SK-N-SH (cell line): Measurements from ENCODE around the gene METTL24. TPM values are rescaled to one million over a fixed set of nuclear protein-coding genes. Genes with fewer than 3 reads are reported as not detected.

Source experiments
- CTCF ChIA-PET: fragments of 300-600, 350-600 bp; formaldehyde crosslinking; extraction: SDS; loops from one replicate; lab custom pipeline; 2021; lab: Yijun Ruan, JAX
- POLR2A ChIA-PET: fragments of 350-600 bp; sonication (Branson Sonifier 250); formaldehyde crosslinking; extraction: SDS; loops from one replicate; lab custom pipeline; 2020; ENCODE audit warnings: antibody characterized with exemption, inconsistent platforms; lab: Yijun Ruan, JAX
- DNase-seq: peaks from one replicate; pipeline ENCODE4 v3.0.0; 2012
- H2AFZ ChIP-seq: fragments of 200-600 bp; sonication (generic); 2 replicates; pipeline ENCODE4 v1.8.1; 2016; ENCODE audit warnings: antibody characterized with exemption, mild to moderate bottlenecking, low read depth
- H3F3A ChIP-seq: fragments of 200-600 bp; sonication (generic); replicated peaks from 2 replicates; pipeline ENCODE3; 2016; ENCODE audit warnings: antibody characterized with exemption, mild to moderate bottlenecking; ENCODE audit not compliant: insufficient read depth
- H3K27ac ChIP-seq, 2 experiments: fragments of 200-500 bp in 1 of 2; fragments of 200-600 bp in 1 of 2; sonication (Bioruptor generic) in 1 of 2; sonication (generic), shearing (Covaris generic) in 1 of 2; 2 replicates each; pipeline versions ENCODE4 v1.5.1 to v1.6.1; 2014 to 2016; ENCODE audit warnings: low read depth in 2 of 2, inconsistent platforms in 1 of 2, low read length in 1 of 2, mild to moderate bottlenecking in 1 of 2, mixed read lengths in 1 of 2
- H3K27me3 ChIP-seq: fragments of 200-600 bp; sonication (generic), shearing (Covaris generic); 2 replicates; pipeline ENCODE4 v1.6.1; 2016; ENCODE audit warnings: mixed run types; ENCODE audit not compliant: insufficient read depth
- H3K36me3 ChIP-seq, 2 experiments: fragments of 200-500 bp in 1 of 2; fragments of 200-600 bp in 1 of 2; sonication (Bioruptor generic) in 1 of 2; sonication (generic) in 1 of 2; replicated peaks in 1 of 2; 2 replicates each; pipeline versions ENCODE3 to v1.5.1; 2014 to 2016; ENCODE audit warnings: low read length in 1 of 2, mild to moderate bottlenecking in 1 of 2; ENCODE audit not compliant: insufficient read depth in 2 of 2, control insufficient read depth in 1 of 2
- H3K4me1 ChIP-seq, 2 experiments: fragments of 200-500 bp in 1 of 2; fragments of 200-600 bp in 1 of 2; sonication (Bioruptor generic) in 1 of 2; sonication (generic), shearing (Covaris generic) in 1 of 2; 2 replicates each; pipeline versions ENCODE4 v1.5.1 to v1.6.1; 2014 to 2016; ENCODE audit warnings: low read depth in 1 of 2, low read length in 1 of 2, mixed run types in 1 of 2; ENCODE audit not compliant: insufficient read depth in 2 of 2, control insufficient read depth in 1 of 2
- H3K4me2 ChIP-seq: fragments of 200-600 bp; sonication (generic), shearing (Covaris generic); 2 replicates; pipeline ENCODE4 v1.6.1; 2017; ENCODE audit warnings: mixed run types
- H3K4me3 ChIP-seq, 2 experiments: fragments of 200-500 bp in 1 of 2; fragments of 200-600 bp in 1 of 2; sonication (Bioruptor generic) in 1 of 2; sonication (generic), shearing (Covaris generic) in 1 of 2; 2 replicates each; pipeline versions ENCODE4 v1.5.1 to v1.8.1; 2014 to 2016; ENCODE audit warnings: low read depth in 2 of 2, inconsistent platforms in 1 of 2, low read length in 1 of 2, mild to moderate bottlenecking in 1 of 2, mixed read lengths in 1 of 2, moderate library complexity in 1 of 2
- H3K79me2 ChIP-seq: fragments of 200-600 bp; sonication (generic); 2 replicates; pipeline ENCODE4 v1.8.1; 2017; ENCODE audit warnings: mild to moderate bottlenecking; ENCODE audit not compliant: insufficient read depth
- H3K9ac ChIP-seq: fragments of 200-600 bp; sonication (generic); 2 replicates; pipeline ENCODE4 v1.6.1; 2017; ENCODE audit warnings: mixed run types
- H3K9me2 ChIP-seq: fragments of 200-600 bp; sonication (generic); 2 replicates; pipeline ENCODE4 v1.6.1; 2017; ENCODE audit warnings: mixed run types
- H3K9me3 ChIP-seq: fragments of 200-600 bp; sonication (generic); 2 replicates; pipeline ENCODE4 v1.6.1; 2017; ENCODE audit warnings: mixed run types, mild to moderate bottlenecking, moderate library complexity
- H4K20me1 ChIP-seq: fragments of 200-600 bp; sonication (generic); 2 replicates; pipeline ENCODE4 v1.6.1; 2017; ENCODE audit warnings: mild to moderate bottlenecking, mixed run types; ENCODE audit not compliant: insufficient read depth
- CHD2 ChIP-seq: fragments of 150-350 bp; IDR thresholded peaks from 2 replicates; pipeline ENCODE4 v1.6.1; 2018; ENCODE audit warnings: low read length; ENCODE audit not compliant: partially characterized antibody
- ELF1 ChIP-seq: IDR thresholded peaks from 2 replicates; pipeline ENCODE4 v1.4.0; 2012
- EZH2phosphoT487 ChIP-seq: fragments of 200-600 bp; sonication (generic); IDR thresholded peaks from 2 replicates; pipeline ENCODE4 v1.6.1; 2017; ENCODE audit warnings: low read depth, mixed run types, mild to moderate bottlenecking, antibody characterized with exemption, moderate library complexity, borderline replicate concordance
- FOSL2 ChIP-seq: IDR thresholded peaks from 2 replicates; pipeline ENCODE4 v1.4.0; 2012; ENCODE audit warnings: low read depth, mild to moderate bottlenecking, moderate library complexity, borderline replicate concordance
- JUND ChIP-seq: IDR thresholded peaks from 2 replicates; pipeline ENCODE4 v1.4.0; 2012
- MEF2A ChIP-seq: IDR thresholded peaks from 2 replicates; pipeline ENCODE4 v1.4.0; 2012; ENCODE audit warnings: low read depth, borderline replicate concordance
- NRF1 ChIP-seq: IDR thresholded peaks from 2 replicates; pipeline ENCODE4 v1.6.1; 2012; ENCODE audit warnings: low read depth, mild to moderate bottlenecking, low read length
- POLR2AphosphoS5 ChIP-seq: IDR thresholded peaks from 2 replicates; pipeline ENCODE4 v1.6.1; 2012; ENCODE audit warnings: low read depth, low read length
- RCOR1 ChIP-seq: fragments of 150-350 bp; IDR thresholded peaks from 2 replicates; pipeline ENCODE4 v1.6.1; 2017; ENCODE audit warnings: antibody characterized with exemption, low read length
- SMC3 ChIP-seq: IDR thresholded peaks from 2 replicates; pipeline ENCODE4 v1.6.1; 2012; ENCODE audit warnings: low read depth, low read length, improper control_type of control experiment
- TCF12 ChIP-seq: IDR thresholded peaks from 2 replicates; pipeline ENCODE4 v1.4.0; 2012
- YY1 ChIP-seq: IDR thresholded peaks from 2 replicates; pipeline ENCODE4 v1.4.0; 2012; ENCODE audit warnings: low read depth, mild to moderate bottlenecking
- WGBS: methylation state at CpG from one replicate; pipeline ENCODE4 v1.1.6; 2017; ENCODE audit warnings: low lambda C conversion rate; 5-methylcytosine and 5-hydroxymethylcytosine counted together
- polyA plus RNA-seq, 3 experiments: library from polyadenylated mRNA; depleted of rRNA; stranded (reverse); fragments of >200 nt; gene quantifications; 2 replicates each; pipeline ENCODE4 v1.2.3, GENCODE V29; 2012
- TF ChIP-seq, protein P1 (sequence below): IDR thresholded peaks from 2 replicates; pipeline ENCODE4 v1.4.0; 2012; ENCODE audit warnings: low read depth, borderline replicate concordance
- TF ChIP-seq, protein P2 (sequence below): IDR thresholded peaks from 2 replicates; pipeline ENCODE4; 2012
- TF ChIP-seq, protein P3 (sequence below): IDR thresholded peaks from 2 replicates; pipeline ENCODE4 v1.6.1; 2012; ENCODE audit warnings: mild to moderate bottlenecking, low read depth, low read length, moderate library complexity
- TF ChIP-seq, protein P4 (sequence below): IDR thresholded peaks from 2 replicates; pipeline ENCODE4 v1.4.0; 2012; ENCODE audit warnings: low read depth, borderline replicate concordance

METTL24 gene
- polyA plus RNA-seq, 1 of the 3 experiments (the other 2 are of a cell fraction), result not detected

DNA sequence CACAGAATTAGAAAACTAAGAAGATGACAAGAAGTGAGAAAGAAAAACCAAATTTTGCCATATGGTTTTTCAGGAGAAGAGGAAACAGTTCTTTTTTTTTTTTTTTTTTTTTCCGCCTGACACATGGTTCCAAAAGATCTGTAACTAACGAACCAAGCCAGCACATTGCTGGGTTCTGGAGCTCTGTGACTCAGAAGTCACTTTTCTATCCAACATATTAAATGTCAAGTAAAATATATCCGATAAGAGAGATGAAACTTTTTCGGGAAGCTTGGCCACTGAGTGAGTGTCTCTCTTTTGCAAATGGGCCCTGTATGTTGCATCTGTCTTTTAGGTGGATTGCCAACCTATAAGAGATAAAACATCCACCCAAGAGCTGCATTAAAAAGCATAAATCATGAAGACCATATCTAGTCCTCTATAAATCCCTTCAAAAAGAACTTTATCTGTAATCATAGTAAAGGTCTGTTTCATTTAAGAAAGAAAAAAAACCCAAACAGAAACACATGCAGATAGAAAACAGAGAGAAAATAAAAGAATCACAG, 4.6 kb downstream of the METTL24 start:
- Histone ChIP-seq H3K36me3 (no peaks in the 10 kb centered on the region), H2AFZ (no peak overlapping the region), H3K4me2 (no peak overlapping the region), H3K4me1 (peaks cover 3 to 19% of the 10 kb centered on the region in 2 experiments; a peak in 2 of 4 replicates), H3K9me2 (no peaks in the 10 kb centered on the region), H4K20me1 (no peaks in the 10 kb centered on the region), H3K27me3 (no peaks in the 10 kb centered on the region), H3K9ac (no peak overlapping the region), H3K27ac (peak overlapping the region in 1 of 2 experiments; percentile 55; a peak in 1 of 4 replicates), H3K9me3 (no peaks in the 10 kb centered on the region), H3F3A (no peaks in the 10 kb centered on the region), H3K79me2 (no peaks in the 10 kb centered on the region), H3K4me3 (no peak overlapping the region)
- ChIA-PET POLR2A (no interaction called here), CTCF (interaction anchor here (2.2 kb wide), 1 partner anchor 12 kb away, joined by 11 read pairs; no protein-coding TSS in a partner anchor)
- TF ChIP-seq FOSL2 (no peak), TCF12 (no peak), JUND (no peak), EZH2phosphoT487 (no peak), MEF2A (no peak), SMC3 (no peak), YY1 (no peak), POLR2AphosphoS5 (no peak), NRF1 (no peak), CHD2 (no peak), RCOR1 (no peak), ELF1 (no peak)
- TF ChIP-seq, protein P1, sequence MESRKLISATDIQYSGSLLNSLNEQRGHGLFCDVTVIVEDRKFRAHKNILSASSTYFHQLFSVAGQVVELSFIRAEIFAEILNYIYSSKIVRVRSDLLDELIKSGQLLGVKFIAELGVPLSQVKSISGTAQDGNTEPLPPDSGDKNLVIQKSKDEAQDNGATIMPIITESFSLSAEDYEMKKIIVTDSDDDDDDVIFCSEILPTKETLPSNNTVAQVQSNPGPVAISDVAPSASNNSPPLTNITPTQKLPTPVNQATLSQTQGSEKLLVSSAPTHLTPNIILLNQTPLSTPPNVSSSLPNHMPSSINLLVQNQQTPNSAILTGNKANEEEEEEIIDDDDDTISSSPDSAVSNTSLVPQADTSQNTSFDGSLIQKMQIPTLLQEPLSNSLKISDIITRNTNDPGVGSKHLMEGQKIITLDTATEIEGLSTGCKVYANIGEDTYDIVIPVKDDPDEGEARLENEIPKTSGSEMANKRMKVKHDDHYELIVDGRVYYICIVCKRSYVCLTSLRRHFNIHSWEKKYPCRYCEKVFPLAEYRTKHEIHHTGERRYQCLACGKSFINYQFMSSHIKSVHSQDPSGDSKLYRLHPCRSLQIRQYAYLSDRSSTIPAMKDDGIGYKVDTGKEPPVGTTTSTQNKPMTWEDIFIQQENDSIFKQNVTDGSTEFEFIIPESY, result no peak
- TF ChIP-seq, protein P2, sequence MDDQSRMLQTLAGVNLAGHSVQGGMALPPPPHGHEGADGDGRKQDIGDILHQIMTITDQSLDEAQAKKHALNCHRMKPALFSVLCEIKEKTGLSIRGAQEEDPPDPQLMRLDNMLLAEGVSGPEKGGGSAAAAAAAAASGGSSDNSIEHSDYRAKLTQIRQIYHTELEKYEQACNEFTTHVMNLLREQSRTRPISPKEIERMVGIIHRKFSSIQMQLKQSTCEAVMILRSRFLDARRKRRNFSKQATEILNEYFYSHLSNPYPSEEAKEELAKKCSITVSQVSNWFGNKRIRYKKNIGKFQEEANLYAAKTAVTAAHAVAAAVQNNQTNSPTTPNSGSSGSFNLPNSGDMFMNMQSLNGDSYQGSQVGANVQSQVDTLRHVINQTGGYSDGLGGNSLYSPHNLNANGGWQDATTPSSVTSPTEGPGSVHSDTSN, result no peak
- TF ChIP-seq, protein P3, sequence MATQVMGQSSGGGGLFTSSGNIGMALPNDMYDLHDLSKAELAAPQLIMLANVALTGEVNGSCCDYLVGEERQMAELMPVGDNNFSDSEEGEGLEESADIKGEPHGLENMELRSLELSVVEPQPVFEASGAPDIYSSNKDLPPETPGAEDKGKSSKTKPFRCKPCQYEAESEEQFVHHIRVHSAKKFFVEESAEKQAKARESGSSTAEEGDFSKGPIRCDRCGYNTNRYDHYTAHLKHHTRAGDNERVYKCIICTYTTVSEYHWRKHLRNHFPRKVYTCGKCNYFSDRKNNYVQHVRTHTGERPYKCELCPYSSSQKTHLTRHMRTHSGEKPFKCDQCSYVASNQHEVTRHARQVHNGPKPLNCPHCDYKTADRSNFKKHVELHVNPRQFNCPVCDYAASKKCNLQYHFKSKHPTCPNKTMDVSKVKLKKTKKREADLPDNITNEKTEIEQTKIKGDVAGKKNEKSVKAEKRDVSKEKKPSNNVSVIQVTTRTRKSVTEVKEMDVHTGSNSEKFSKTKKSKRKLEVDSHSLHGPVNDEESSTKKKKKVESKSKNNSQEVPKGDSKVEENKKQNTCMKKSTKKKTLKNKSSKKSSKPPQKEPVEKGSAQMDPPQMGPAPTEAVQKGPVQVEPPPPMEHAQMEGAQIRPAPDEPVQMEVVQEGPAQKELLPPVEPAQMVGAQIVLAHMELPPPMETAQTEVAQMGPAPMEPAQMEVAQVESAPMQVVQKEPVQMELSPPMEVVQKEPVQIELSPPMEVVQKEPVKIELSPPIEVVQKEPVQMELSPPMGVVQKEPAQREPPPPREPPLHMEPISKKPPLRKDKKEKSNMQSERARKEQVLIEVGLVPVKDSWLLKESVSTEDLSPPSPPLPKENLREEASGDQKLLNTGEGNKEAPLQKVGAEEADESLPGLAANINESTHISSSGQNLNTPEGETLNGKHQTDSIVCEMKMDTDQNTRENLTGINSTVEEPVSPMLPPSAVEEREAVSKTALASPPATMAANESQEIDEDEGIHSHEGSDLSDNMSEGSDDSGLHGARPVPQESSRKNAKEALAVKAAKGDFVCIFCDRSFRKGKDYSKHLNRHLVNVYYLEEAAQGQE, result no peak
- TF ChIP-seq, protein P4, sequence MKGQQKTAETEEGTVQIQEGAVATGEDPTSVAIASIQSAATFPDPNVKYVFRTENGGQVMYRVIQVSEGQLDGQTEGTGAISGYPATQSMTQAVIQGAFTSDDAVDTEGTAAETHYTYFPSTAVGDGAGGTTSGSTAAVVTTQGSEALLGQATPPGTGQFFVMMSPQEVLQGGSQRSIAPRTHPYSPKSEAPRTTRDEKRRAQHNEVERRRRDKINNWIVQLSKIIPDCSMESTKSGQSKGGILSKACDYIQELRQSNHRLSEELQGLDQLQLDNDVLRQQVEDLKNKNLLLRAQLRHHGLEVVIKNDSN, result no peak
- 69% methylated on average over 4 of the region's 4 CpGs for WGBS
- DNase-seq, result no peak
